Astrocyte of the spinal cord (primary cell): Measurements from ENCODE around the gene NHLRC4.

Experiments used
- DNase-seq: peaks from one replicate; pipeline ENCODE4 v3.0.0; 2011; ENCODE audit warnings: low read depth, low spot score
- H3K4me3 ChIP-seq: 2 replicates; pipeline ENCODE4 v1.5.1; 2011; ENCODE audit warnings: low read depth, mild to moderate bottlenecking, low read length, moderate library complexity
- CTCF ChIP-seq: IDR thresholded peaks from 2 replicates; pipeline ENCODE4 v1.5.1; 2012; ENCODE audit warnings: low read depth, mild to moderate bottlenecking, low read length, inconsistent platforms
- in situ Hi-C: cut with HindIII; loops from 2 replicates; pipeline ENCODE4 v1.10.0; 2017; ENCODE audit warnings: low sequenced_read_pairs

Gene NHLRC4

GRCh38 chr16:554297-554621 is 12.5 kb upstream of the NHLRC4 start:
- in situ Hi-C loops, result no loop called here
- TF ChIP-seq CTCF, result no peak
- DNase-seq, result no peak
- no peak overlapping the region for H3K4me3 ChIP-seq

- in situ Hi-C loops, result no loop called here
- H3K4me3 ChIP-seq, result no peak overlapping the region
- peak; percentile 64 for DNase-seq
- TF ChIP-seq CTCF, result no peak
Measured at GRCh38 chr16:554640-555365, 12.0 kb upstream of the NHLRC4 start.

- TF ChIP-seq CTCF, result no peak
- no peak overlapping the region for H3K4me3 ChIP-seq
- in situ Hi-C loops, result no loop called here
- DNase-seq, result no peak
Measured at GRCh38 chr16:555528-556473, 11.0 kb upstream of the NHLRC4 start.

- no peak overlapping the region for H3K4me3 ChIP-seq
- DNase-seq, result no peak
- in situ Hi-C loops, result no loop called here
Measured at GRCh38 chr16:556474-557173, 10.2 kb upstream of the NHLRC4 start.

GRCh38 chr16:557463-558297 is 9.1 kb upstream of the NHLRC4 start:
- in situ Hi-C loops, result no loop called here
- no peak for DNase-seq
- no peak overlapping the region for H3K4me3 ChIP-seq
- no peak for TF ChIP-seq CTCF

More at GRCh38 chr16:556474-557173, 10.2 kb upstream of the NHLRC4 start:
- no peak for TF ChIP-seq CTCF
